PC-3 (cell line): ENCODE measurements around the gene PPP4R1.

ENCODE experiments used
- CTCF ChIP-seq: fragments of 300-600 bp; sonication (generic); conservative IDR thresholded peaks from 2 replicates; pipeline ENCODE4 v1.5.1; 2017; ENCODE audit warnings: antibody characterized with exemption, low read depth, mild to moderate bottlenecking, low read length
- EZH2phosphoT487 ChIP-seq: fragments of 300-600 bp; sonication (generic); IDR thresholded peaks from 2 replicates; pipeline ENCODE4 v1.6.1; 2018; ENCODE audit warnings: mild to moderate bottlenecking, antibody characterized with exemption, low read length, borderline replicate concordance

GRCh38 chr18:9612977-9613376 is 1.4 kb downstream of the PPP4R1 start:
- TF ChIP-seq EZH2phosphoT487 (no peak), CTCF (no peak)
